GM18868 (cell line): ENCODE results near the gene INPP5J.

ENCODE experiments used
- ATAC-seq: cut with Tn5 transposase; IDR thresholded peaks from one replicate; pipeline ENCODE4 v1.9.1; 2021; ENCODE audit warnings: mild to moderate bottlenecking, moderate library complexity; ENCODE audit not compliant: unreplicated experiment

INPP5J gene

DNA sequence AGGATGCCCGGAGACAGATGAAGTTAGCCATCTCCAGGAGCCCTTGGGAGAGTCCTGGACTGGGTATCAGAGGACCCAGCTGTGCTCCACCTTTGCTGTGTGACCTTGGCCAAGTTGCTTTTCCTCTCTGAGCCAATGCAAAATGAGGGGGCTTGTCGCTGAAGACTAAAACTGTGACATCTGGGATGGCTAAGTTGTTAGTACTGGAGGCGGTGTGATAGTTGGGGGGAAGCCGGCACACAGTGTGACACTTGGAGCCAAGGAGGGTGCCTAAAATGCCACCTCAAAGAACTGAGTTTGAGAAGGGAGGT is 481 bp downstream of the INPP5J start:
- ATAC-seq = no peak

DNA sequence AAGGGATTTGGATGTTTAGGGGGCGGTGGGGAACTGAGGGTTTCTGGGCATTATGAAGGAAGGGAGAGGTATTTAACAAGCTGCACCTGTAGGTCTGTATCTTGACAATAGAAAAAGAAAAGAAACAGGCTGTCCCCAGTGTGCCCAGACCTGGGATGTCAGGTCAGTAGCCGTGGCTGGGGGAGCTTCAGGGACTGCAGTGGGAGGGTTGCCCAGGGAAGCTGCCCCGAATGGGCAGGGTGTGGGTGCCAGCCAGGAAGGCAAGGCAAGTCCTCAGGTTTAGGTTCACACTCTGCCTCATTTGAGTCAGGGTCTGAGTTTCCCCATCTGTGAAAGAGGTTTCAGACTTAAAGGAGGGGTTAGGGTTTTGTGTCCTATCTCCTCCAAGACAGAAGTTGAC is 1.5 kb downstream of the INPP5J start:
- no peak for ATAC-seq

DNA sequence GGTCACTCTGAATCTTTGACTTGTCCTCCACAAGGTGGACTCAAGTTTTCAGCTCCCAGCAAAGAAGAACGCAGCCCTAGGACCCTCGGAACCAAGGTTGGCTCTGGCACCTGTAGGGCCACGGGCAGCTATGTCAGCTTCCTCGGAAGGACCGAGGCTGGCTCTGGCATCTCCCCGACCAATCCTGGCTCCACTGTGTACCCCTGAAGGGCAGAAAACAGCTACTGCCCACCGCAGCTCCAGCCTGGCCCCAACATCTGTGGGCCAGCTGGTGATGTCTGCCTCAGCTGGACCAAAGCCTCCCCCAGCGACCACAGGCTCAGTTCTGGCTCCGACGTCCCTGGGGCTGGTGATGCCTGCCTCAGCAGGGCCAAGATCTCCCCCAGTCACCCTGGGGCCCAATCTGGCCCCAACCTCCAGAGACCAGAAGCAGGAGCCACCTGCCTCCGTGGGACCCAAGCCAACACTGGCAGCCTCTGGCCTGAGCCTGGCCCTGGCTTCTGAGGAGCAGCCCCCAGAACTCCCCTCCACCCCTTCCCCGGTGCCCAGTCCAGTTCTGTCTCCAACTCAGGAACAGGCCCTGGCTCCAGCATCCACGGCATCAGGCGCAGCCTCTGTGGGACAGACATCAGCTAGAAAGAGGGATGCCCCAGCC is 2.2 kb downstream of the INPP5J start:
- no peak for ATAC-seq

DNA sequence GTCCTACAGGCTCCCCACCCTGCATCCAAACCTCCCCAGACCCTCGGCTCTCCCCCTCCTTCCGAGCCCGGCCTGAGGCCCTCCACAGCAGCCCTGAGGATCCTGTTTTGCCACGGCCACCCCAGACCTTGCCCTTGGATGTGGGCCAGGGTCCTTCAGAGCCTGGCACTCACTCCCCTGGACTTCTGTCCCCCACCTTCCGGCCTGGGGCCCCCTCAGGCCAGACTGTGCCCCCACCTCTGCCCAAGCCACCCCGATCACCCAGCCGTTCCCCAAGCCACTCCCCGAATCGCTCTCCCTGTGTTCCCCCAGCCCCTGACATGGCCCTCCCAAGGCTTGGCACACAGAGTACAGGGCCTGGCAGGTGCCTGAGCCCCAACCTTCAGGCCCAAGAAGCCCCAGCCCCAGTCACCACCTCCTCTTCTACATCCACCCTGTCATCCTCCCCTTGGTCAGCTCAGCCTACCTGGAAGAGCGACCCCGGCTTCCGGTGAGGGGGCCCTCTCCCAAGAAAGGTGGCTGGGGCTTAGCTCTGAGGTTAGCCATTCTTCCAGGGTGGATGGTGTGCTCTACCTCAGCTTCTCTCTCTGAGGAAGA is 2.9 kb downstream of the INPP5J start:
- ATAC-seq = no peak

DNA sequence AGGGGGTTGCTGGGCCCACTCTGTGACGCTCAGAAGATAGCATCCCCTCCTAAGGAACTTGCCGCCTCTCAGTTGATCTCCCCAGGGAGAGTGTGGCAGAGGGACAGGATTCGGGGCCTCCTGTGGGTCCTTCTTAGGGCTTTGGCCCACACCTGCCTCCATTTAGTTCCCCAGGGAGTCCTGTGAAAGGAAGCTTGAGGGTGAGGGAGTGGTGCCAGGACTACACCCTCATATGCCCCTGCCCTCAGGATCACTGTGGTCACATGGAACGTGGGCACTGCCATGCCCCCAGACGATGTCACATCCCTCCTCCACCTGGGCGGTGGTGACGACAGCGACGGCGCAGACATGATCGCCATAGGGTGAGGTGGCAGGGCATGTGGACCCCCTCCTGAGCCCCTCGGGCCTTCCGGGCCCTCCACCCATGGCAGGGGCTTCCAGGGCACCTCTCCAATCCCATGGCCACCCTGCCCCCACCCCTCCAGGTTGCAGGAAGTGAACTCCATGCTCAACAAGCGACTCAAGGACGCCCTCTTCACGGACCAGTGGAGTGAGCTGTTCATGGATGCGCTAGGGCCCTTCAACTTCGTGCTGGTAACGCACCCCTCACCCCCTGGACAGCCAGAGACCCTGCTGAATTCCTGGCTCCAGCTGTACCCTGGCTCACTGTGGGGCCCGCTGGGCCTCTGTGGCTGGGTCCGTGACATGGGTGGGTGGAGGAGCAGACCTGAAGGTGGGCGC is 3.5 kb downstream of the INPP5J start:
- ATAC-seq = no peak

DNA sequence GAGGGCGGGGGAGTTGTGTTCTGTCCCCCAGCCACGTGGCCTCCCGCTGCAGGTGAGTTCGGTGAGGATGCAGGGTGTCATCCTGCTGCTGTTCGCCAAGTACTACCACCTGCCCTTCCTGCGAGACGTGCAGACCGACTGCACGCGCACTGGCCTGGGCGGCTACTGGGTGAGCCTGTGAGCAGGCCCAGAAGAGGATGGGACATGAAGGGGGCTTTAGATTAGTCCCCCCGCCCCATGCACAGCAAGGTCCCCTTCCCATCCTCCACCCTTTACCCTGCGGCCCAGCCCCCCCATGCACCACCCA is 4.1 kb downstream of the INPP5J start:
- no peak for ATAC-seq

DNA sequence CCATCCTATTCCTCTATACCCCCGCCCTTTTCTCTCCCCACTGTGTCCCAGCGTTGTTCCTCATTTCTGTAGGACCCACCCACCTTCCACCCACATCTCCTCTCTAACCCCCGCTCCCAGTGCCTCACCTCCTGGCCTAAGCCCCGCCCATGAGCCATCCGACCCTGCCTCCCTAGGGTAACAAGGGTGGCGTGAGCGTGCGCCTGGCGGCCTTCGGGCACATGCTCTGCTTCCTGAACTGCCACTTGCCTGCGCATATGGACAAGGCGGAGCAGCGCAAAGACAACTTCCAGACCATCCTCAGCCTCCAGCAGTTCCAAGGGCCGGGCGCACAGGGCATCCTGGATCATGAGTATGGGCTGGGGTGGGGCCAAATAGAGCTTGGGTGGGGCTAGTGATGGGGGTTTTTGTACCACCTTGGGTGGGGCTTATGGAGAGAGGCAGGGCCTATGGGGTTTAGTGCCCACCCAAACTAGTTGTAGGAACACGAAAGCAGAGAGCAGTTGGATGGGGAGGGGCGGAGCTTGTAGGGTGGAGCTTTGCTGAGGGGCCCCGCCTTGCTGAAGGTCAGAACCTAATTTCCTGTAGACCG is 4.5 kb downstream of the INPP5J start:
- ATAC-seq = no peak

DNA sequence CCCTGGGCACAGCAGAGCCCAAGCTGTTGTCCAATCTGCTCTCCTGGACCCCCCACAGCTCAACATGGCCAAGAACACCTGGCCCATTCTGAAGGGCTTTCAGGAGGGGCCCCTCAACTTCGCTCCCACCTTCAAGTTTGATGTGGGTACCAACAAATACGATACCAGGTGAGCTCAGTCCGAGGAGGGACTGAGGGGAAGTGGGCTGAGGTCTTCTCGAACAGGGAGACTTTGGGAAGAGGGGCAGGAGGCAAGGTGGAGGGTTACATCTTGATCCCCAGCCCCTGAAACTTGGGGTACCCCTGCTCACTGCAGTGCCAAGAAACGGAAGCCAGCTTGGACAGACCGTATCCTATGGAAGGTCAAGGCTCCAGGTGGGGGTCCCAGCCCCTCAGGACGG is 5.4 kb downstream of the INPP5J start:
- ATAC-seq = no peak

DNA sequence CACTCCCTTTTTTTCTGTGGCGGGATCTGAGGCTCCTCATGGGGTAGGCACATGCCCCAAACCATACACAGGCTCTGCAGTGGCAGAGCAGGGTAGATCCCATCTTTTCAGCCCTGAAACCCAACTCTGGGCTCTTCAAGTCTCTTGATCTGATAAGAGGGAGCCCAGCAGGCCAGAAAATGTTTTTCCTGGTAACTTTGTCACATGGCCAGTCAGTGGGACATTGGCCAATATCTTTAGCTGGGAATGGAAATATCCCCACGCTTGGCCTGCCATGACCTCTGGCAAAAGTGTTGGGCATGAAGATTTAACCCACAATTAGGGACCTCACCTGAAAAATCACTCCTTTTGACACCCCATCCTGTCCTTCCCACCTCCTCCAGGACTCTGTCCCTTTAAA is 8.1 kb downstream of the INPP5J start:
- no peak for ATAC-seq

DNA sequence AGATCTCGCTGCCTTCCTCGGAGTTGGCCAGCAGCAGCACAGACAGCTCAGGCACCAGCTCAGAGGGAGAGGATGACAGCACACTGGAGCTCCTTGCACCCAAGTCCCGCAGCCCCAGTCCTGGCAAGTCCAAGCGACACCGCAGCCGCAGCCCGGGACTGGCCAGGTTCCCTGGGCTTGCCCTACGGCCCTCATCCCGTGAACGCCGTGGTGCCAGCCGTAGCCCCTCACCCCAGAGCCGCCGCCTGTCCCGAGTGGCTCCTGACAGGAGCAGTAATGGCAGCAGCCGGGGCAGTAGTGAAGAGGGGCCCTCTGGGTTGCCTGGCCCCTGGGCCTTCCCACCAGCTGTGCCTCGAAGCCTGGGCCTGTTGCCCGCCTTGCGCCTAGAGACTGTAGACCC is 11.1 kb downstream of the INPP5J start:
- no peak for ATAC-seq

DNA sequence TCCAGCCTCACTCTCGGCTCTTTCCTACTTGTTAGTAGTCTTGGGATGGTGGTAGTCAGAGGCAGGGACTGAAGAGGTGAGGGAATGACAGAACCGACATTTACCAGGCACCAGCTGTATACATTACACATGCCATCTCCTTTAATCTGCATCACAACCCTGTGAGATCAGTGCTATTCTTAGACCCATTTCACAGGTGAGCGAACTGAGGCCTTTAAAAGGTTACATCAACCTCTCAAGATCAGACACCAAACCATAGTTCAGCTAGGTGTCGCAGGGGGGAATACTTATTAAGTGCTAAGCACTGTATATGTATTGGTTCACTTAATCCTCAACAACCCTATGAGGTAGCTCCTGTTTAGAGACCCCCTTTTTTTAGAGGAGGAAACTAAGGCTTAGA is 11.9 kb downstream of the INPP5J start:
- no peak for ATAC-seq

DNA sequence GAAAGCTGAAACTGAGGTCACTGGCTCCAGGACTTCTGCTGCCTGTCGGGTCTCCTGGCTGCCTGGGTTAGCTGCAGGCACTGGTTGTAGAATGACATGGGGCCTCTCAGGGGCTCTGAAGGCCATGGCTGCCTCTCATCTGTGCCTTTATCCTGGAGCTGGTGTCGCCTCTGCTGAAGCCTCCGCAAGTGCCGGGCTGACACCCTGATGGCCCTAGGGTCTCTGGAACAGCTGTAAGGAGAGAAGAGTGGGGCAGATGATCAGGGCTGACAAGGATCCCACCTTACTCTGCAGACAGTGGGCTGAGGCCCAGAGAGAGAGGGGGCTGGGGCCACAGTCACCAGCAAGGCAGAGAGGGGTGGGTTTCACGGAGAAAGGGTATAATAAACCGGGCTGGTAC is 12.9 kb downstream of the INPP5J start:
- ATAC-seq = no peak

DNA sequence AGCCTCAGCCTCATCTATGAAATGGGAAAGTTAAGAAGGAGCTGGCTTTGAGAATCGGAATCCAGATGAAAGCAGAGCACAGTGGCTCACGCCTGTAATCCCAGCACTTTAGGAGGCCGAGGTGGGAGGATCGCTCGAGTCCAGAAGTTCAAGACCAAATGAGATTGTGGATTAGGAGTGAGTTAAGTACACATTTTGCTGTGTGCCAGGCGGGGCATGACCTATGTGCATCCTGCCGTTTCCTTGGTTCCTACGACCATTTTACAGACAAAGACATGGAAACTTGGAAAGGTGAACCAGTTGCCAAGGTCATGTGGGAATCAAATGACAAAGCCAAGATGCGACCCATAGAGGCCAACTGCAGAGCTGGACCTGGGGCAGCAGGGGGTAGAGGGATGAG is 13.4 kb downstream of the INPP5J start:
- ATAC-seq = no peak

DNA sequence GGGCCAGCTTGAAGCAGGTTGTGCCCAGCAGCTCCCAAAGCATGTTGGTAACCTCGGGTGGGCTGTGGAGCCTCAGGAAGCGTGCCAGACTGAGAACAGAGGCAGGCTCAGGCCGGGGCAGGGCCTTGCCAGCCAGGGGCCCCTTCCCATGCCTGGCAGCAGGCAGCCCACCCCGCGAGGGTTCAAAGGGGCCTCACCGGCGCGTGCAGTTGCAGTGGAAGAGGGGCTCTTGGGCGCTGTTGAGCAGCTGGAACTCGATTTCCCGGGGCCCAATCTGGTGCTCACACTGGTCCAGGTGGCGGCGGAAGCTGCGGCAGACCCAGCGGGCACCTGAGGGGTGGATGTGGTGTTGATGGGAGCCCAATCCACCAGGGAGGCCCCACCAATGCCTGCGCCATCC is 13.9 kb downstream of the INPP5J start:
- ATAC-seq = no peak

DNA sequence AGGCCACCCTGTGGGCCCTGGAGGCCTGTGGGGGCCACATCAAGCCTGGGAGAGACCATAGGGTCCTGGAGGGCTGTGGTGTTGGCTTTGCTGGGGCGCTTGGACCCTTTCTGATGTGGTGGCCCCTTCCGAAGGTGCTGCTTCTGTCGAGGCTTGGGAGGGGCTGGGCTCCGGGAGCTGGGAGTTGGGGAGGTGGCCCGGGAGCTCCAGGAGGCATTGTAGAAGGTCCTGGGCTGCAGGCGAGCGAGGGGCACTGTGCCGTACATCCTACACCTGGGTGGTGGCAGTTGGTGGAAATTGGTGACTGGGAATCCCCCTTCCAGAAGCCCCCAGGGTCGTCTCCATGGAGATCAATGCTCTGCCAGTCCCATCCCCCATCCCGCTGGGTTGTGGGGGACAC is 15.0 kb downstream of the INPP5J start:
- ATAC-seq = no peak

DNA sequence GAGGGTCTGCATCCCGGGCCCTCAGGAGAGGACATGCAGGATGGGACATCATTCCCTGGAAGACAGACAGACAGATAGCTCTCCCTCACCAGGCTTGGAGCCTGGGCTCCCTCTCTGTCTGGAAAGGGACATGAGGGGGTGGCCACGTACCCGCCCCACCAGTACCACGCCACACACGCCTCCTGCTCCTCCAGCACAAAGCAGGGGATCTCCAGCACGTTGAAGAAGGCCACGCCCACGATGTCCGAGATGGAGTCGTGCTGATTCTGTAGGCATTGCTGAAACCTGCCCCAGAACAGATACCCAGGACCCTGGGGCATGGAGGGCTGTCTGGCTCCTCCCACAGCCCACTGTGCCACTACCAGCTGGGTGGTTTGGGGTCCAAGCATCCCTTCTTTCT is 15.4 kb downstream of the INPP5J start:
- ATAC-seq = no peak

DNA sequence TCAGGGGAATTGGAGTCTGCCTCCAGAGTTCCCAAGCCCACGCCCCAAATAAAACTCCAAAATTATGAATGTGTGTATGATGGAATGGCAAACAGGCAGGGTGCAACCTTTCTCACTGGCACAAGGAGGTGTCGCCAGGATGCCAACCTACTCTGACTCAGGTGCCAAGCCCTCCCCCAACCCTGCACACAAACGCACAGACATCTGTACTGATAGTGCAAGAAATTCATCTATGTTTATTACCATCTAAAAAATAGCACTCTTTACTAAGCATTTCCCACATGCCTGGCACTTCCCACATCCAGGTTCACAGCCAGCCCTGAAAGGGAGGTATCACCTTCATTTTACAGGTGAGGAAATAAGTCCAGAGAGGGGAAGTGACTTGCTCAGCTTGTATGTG is 16.3 kb downstream of the INPP5J start:
- ATAC-seq = no peak

DNA sequence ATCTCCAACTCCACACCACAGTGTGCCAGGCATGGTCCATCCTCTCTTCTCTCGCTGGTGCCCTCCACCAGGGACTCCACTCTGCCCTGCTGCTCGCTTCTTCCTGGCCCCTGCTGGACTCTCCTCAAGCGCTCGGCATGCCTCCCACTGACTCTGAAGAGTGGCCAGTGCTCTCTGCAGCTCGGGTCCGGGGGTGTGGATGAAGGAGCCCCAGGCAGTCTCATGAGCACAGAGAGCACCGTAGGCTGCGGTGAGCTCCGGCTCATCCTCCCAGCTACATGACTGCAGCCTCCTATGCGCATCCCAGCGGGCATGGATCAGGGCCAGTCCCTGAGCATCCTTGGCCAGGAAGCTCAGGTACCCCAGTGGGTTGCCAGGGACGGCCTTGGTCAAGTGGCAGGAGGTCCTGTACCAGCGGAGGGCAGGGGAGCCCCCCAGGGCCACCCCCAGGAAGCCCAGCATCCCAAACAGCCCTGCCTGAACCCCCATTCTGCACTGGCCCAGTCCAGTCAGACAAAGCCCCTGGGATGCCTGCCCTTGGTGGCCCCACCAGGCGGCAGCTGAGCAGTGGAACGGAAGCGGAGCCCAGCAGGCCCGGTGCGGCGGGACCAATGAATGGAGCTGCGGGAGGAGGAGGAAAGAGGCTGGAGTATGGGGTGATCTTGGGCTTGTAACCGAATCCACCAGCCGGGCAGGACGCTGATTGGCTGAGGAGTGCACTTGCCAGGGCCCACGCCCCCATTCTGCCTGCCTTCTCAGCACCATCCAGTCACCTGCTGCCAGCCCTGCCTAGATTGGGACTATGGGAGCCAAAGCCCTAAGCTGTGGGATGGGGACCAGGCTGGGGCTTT is 17.3 kb downstream of the INPP5J start, which contains the start of gene PLA2G3:
PLA2G3 (minus strand) TSS at position 643 of the 851 bp plus-strand sequence; CDS start at position 489, 154 bp downstream.
- ATAC-seq = no peak

DNA sequence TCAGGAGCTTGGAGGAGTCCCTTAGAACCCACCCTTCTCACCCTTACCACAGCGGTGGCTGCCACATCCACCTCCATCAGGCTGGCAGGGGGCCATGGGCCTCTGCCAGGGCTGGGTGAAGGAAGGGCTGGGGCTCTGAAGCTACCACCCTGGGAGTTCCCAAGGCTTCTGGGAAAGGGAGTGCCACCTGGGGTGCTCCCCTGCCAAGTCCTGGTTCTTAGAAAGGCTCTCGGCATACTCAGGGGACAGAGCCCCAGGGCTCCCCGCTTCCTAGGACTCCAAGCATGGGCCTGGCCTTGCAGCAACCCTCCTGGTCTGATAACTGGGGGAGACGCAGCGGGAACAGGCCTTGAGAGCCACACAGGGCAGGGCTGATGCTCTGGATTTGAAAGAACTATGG is 18.0 kb downstream of the INPP5J start:
- ATAC-seq = no peak

DNA sequence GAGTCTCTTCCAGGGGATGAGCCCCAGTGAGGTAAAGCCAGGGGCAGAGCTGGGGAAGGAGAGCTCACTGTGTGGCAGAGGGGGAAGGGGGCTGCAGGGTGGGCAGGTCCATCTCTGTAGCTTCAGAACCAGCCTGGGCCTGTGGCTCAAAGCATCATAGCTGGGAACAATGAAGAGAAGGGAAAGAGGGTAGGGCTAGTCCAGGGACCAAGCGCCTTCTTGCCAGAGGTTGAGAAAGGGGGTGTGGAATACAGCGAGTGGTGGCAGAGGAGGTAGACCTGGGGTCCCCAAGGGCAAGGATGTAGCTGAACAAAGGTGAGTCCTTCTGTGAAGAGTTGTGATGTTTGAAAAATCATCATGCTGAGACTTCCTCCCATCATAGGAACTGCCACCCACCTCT is 18.8 kb downstream of the INPP5J start:
- no peak for ATAC-seq

DNA sequence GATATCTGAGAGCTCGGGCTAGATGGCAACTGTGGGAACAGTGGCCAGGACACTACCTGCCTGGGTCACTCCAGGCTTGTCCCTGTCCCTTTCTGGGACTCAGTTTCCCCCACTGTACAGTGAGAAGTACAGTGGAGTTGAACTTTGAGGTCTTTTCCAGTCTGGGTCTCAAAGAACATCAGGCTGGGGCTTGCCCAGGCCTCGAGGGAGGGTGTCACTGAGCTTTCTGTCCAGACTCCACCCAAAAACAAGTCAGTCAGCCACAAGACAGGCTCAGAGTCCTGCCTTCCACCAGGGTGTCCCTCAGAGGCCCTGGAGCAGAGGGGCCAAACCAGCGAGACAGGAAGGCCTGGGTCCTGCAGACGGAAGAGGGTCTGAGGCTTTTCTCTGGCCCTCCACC is 19.5 kb downstream of the INPP5J start:
- no peak for ATAC-seq
